ENCODE measurements around the gene FBF1.
"Not testable (repeated sequence)": the region's sequence is repeated elsewhere in the genome, so short reads cannot be mapped to it uniquely, and the experiment has no call there.

Gene FBF1

DNA sequence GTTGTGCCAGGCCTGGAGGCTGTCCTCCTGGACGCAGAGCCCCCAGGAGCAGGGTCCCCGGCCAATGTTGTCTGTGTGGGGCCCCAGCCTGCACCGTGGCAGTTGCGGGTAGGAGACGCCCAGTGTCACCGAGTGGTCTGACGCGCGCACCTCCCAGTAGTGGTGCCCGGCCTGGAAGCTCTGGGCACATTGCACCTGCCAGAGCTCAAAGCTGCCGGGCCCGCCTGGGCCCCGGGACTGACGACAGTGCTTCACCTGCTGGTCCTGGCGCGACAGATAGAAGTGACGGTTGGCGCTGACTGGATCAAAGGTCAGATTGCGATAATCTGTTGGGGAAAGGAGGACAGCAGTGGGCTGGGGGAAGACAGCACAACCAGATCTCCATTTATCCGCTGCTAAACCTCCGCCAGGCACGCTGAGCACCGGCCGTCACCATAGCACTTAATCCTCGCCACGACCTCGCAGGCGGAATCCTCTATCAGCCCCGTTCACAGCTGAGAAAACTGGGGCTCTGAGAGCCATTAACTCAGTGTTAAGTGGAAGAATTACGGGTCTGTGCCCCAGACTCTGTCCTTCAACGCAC is 49.7 kb downstream of the FBF1 start:
- TF ChIP-seq, protein P1, sequence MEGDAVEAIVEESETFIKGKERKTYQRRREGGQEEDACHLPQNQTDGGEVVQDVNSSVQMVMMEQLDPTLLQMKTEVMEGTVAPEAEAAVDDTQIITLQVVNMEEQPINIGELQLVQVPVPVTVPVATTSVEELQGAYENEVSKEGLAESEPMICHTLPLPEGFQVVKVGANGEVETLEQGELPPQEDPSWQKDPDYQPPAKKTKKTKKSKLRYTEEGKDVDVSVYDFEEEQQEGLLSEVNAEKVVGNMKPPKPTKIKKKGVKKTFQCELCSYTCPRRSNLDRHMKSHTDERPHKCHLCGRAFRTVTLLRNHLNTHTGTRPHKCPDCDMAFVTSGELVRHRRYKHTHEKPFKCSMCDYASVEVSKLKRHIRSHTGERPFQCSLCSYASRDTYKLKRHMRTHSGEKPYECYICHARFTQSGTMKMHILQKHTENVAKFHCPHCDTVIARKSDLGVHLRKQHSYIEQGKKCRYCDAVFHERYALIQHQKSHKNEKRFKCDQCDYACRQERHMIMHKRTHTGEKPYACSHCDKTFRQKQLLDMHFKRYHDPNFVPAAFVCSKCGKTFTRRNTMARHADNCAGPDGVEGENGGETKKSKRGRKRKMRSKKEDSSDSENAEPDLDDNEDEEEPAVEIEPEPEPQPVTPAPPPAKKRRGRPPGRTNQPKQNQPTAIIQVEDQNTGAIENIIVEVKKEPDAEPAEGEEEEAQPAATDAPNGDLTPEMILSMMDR (conservative IDR thresholded peaks at IDR 0.05): no peak
- H3K27ac ChIP-seq: peak overlapping the region; percentile 15; the same call in 1 of the 2 replicates

DNA sequence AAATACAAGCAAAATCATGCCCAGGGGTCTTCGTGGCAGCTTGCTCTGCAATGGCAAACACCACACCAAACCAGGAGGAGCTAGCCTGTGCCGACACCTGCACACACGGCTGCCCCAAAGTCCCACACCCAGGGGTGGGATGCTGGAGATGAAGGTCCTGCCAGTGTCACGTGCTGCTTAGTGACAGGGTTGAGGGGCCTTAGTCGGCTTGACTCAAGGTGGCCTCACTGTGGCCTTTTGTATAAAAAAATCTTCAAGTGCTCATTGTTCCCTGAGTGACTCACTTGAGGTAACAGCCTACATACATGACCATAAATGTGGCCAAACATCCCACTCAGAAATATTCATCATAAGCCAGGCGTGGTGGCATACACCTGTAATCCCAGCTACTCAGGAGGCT is 51.4 kb downstream of the FBF1 start:
- no peak overlapping the region for H3K27ac ChIP-seq
- TF ChIP-seq, protein P1 (conservative IDR thresholded peaks at IDR 0.05): no peak

DNA sequence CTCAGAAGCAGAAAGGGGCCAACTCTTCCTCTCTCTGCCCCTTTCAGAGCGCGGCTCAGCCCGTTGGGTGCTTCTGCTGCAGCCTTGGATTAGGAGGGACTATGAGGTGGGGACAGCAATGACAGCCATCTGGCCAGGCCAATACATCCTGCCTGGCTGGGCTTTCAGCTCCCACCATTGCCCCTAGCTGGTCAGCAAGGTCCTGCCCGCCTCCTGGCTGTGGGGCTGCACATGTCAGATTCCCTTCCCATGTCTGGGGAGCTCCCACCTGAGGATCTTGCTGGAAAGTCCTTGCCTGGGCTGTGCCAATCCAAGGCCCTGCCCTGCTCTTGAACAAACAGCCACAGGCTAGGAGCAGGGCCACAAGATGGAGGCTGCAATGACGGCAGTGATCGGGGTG is 52.4 kb downstream of the FBF1 start:
- no peak overlapping the region for H3K27ac ChIP-seq
- TF ChIP-seq, protein P1 (conservative IDR thresholded peaks at IDR 0.05): no peak

DNA sequence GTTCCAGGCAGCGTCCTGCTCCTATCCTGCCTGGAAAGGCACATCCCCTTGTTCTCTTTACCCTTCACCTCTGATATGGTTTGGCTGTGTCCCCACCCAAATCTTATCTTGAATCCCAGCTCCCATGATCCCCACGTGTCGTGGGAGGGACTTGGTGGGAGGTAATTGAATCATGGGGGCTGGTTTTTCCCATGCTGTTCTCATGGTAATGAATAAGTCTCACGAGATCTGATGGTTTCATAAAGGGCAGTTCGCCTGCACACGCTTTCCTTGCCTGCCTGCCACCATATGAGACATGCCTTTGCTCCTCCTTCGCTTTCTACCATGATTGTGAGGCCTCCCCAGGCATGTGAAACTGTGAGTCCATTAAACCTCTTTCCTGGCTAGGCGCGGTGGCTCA is 55.0 kb downstream of the FBF1 start:
- not testable (repeated sequence) for H3K27ac ChIP-seq

DNA sequence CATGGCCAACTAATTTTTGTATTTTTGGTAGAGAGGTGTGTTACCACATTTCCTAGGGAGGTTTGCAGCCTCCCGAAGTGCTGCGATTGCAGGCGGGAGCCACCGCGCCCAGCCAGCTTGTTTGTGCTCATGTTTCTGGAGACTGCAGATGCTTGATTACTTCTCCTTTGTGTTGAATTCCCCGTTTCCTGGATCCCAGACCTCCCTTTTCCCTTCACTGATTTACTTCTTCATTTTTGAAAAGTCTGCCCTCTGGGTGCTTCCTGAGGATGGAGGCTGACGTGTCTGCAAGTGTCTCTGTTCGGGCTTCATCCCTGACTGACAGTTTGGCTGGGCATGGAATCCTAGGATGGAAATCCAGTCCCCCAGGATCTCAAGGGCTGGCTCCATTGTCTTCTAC is 55.4 kb downstream of the FBF1 start:
- H3K27ac ChIP-seq: no peak overlapping the region
- TF ChIP-seq, protein P1 (conservative IDR thresholded peaks at IDR 0.05): no peak

DNA sequence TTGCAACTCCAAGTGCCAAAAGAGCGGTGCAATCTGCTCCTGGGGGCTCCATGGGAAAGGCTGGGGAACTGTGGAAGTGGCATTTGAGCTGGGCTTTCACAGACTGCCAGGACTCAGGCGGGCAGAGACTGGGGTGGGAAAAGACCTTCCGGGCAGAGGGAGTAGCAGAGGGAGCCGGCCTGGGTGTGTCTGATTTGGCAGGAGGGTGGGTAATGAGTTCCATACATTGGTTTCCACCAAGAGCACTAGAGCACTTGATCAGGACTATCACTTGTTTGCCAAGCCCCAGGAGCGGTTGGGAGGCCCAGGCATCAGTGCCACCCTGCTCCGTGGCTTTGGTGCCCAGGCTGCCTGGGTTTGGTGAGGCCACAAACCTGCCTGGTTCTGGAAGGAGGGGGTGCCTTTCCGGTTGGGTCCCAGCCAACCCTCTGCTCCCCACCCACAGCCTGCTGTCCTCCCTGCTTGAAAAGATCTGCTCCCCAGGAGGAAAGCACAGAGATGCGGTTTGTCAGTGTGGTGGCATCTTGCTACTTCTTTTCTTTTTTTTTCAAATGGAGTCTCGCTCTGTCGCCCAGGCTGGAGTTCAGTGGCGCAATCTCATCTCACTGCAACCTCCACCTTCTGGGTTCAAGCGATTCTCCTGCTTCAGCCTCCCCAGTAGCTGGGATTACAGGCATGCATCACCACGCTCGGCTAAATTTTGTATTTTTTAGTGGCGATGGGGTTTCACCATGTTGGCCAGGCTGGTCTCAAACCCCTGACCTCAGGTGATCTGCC is 59.0 kb downstream of the FBF1 start:
- TF ChIP-seq, protein P1 (conservative IDR thresholded peaks at IDR 0.05): no peak
- no peak overlapping the region for H3K27ac ChIP-seq

DNA sequence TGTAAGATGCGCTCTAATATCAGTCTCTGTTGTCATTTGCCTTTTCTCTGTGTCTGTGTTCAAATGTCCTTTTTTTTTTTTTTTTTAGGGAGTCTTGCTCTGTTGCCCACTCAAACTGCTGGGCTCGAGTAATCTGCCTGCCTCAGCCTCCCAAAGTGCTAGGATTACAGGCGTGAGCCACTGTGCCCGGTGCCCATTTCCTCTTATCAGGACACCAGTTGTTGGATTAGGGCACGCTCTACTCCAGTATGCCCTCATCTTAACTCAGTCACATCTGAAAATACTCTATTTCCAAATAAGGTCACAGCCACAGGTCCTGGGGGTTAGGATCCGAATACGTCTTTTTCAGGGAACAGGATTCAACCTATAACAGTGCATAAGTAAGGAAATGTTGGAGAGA is 60.6 kb downstream of the FBF1 start:
- TF ChIP-seq, protein P1 (conservative IDR thresholded peaks at IDR 0.05): no peak
- H3K27ac ChIP-seq: no peak overlapping the region

Measured in VCaP (cell line).